Measurements from ENCODE around the gene OBSL1. TPM values are rescaled to one million over a fixed set of nuclear protein-coding genes. Genes with fewer than 3 reads are reported as not detected.

The OBSL1 gene
- total RNA-seq, 2 donors from 2014 or later, result 11.0 to 11.9 TPM

DNA sequence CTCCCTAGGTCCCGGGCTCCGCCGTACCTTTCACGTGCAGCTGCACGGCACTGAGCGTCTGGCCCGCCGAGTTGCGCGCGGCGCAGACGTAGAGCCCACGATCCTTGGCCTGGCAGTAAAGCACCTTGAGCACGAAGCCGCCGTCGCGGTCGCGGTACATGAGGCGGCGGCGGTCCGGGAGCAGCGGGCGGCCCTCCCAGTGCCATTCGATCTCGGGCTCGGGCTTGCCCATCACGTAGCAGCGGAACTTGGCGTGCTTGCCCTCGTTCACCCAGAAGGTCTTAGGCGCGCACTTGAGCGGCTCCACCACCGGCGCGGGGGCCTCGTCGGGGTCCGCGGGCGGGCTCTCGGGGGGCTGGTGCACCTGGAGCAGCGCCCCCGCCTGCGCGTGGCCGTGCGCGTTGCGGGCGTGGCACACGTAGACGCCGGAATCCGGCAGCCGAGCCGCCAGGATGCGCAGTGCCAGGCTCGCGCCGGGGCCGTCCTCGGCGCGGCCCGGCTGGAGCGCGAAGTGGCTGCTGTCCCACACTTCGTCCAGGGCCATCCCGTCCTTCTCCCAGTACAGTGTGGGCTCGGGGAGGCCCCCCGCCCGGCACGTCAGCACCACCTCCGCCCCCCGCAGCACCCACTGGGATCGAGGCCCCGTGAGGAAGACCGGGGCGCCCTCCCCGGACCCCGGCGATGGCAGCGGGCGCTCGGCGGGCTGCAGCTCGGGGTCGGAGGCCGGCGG, 980 bp downstream of the OBSL1 start:
- no peak for DNase-seq
- ATAC-seq, result peak; percentile 50
- intact Hi-C loops (cut with DNase I, micrococcal nuclease), result no loop called here

DNA sequence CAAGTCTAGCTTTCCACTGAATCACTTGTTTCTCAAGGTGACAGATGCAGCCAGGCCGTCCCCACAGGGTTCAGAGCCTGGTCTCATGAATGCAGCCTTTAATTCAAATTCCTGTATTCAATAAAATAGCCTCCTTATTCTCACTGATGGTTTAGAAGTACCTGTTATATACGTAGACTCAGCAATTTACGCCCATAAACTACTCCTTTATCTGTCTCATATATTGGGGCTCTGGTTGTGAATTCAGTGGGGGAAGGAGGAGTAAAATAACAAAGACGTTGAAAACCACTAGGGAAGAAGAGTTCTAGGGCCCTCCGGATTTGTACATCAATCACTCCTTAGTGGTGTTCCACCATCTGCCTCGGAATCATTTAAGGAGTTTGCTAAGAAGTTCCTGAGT, 1.7 kb downstream of the OBSL1 start:
- intact Hi-C loops (cut with DNase I, micrococcal nuclease), result no loop called here
- ATAC-seq, result no peak
- DNase-seq, result no peak

DNA sequence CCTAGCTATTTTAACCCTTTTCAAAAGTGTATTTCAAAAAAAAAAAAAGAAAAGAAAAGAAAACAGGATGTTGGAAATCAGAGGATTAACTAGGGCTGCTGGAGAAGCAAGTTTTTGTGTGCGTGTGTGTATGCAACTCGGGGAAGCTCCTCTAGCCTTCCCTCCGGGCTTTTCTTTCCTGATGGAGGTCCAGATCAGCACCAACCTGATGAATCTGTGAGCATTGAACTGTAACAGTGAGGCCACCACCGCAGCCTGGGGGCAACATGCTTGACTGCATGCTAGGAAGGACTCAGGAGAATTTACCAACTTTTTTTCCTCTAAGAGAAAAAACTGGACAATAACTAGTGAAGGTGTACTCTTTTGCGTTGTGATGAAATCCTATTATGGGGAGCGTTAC, 2.3 kb downstream of the OBSL1 start:
- no peak for DNase-seq
- intact Hi-C loops (cut with DNase I, micrococcal nuclease), result no loop called here
- ATAC-seq, result no peak

DNA sequence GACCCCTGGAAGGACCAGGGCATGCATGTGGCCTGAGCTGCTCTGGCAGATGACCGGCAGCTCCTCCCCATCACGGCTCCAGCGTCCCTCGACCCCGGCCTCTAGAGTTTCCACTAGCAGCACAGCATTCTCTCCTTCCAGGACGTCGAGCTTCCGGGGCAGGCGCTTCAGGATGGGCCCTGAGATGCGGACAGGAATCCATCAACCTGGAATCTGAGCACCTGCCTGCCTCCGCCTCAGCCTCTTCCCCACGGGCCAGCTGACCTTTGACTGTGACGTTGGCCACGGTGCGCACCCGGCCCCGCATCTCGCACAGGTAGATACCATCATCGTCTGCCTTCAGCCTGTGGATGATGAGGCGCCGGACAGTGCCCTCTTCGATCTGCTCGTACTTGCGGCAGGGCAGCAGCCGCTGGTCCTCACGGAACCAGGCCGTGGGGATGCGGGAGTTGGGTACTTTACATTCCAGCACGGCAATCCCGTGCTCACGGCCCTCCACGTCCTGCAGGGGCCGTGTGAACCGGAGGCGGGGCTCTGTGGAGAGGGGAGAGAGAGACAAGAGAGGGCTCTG, 3.5 kb downstream of the OBSL1 start:
- no peak for DNase-seq
- ATAC-seq, result no peak
- intact Hi-C loops (cut with DNase I, micrococcal nuclease), result no loop called here

DNA sequence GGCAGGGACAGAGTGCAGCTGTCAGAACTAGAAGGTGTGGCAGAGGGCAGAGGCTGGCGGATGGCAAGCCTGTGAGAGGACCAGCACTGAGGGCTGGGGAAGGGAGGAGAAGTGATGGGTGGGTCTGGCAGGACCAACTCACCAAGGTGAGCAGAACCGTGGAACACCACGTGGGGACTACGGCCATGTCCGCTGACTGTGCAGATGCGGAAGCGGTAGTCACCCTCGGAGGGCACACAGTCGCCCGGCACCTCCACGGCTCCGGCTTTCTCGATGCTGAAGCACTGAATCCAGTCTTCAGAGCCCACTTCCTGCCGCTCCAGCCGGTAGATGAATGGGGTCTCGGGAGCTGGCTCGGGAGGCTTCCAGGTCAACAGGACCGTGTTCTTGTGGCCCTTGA, 4.2 kb downstream of the OBSL1 start:
- no peak for DNase-seq
- intact Hi-C loops (cut with DNase I, micrococcal nuclease), result no loop called here
- no peak for ATAC-seq

DNA sequence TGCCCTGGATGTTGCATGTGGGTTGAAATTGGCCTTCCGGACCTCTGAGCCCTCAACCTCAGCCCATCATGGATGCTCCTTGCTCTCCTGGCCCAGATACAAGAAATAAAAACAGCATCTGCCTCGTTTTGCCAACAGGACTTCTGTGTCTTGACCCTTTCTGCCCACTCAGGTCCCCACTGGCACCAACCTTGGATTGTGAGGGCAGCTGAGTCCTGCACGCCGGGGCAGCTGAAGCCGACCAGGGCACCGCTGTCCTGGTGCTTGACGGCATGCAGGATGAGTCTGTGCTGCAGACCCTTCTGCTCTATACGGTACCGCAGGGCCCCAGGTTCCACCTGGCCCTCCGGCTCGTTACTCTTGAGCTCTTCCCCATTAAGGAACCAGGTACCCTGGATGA, 4.7 kb downstream of the OBSL1 start:
- ATAC-seq (no peak), DNase-seq (no peak)
- intact Hi-C loops (cut with DNase I, micrococcal nuclease), result no loop called here

DNA sequence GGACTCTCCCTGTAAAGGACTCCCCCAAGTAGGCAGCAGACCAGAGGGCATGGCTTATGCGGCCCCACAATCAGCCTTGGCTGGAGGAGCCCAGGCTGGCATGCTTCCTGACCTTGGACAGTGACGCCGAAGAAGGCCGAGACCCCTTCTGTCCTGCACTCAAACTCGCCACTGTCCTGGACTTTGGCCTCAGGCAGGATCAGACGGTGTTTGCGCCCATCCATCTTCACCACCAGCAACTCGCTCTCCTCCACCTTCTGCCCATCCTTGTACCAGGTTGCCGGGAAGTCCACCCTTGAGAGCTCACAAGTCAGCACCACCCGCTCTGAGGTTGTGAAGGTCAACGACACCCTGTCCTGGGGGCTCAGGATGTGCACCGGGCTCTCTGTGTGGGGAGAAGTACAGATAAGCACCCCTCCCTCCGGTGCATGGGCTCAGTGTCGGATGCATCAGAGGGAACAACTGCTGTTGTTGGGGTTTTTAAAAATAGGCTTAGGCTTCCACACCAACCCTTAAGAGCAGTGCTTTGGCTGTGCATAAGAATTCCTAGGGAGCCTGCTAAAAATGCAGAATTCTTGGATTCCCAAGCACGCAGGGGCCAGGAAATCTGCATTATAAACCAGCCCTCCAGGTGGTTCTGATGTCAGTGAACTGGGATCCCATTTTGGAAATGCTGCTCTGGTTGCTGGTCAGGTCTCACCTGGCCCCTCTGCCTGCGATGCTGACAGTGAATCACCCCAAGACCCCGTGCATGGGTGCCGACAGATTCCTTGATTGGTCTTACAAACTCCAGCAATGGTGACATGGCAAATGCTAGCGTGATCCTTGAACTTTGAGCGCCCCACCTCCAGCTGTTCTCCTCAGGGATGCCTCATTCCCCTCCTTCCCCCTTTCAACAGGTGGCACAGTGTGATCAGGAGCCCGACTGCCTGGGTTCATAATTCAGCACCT, 5.9 kb downstream of the OBSL1 start:
- intact Hi-C loops (cut with DNase I, micrococcal nuclease), result no loop called here
- DNase-seq (no peak), ATAC-seq (no peak)

DNA sequence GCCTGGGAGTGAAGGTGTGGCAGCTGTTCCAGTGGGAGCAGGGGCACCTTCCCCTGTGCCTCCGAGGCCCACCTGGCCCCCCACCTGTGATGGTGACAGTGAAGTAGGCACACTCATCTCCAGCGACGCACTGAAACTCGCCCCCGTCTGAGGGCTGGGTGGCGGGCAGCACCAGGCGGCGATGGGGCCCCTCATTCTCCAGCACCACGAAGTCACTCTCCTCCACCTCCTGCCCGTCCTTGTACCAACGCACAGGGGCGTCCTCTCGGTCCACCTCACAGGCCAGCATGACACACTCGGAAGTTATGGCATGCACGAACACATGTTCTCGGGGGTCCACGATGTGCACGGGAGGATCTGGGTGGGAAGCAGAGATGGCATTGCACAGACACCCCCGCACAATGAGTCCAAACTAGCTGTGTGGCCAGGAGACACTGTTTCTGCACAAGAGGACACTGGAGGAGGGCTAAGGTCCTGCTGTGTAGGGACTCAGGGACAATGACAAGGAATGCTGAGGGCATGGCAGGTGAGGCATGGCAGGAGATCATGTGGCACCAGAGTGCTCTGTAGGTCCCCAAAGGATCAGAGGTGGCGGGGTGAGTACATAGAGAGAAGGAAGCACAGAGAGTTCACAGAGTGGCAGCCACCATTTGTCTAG, 7.9 kb downstream of the OBSL1 start:
- DNase-seq (no peak), ATAC-seq (no peak)
- intact Hi-C loops (cut with DNase I, micrococcal nuclease), result no loop called here

DNA sequence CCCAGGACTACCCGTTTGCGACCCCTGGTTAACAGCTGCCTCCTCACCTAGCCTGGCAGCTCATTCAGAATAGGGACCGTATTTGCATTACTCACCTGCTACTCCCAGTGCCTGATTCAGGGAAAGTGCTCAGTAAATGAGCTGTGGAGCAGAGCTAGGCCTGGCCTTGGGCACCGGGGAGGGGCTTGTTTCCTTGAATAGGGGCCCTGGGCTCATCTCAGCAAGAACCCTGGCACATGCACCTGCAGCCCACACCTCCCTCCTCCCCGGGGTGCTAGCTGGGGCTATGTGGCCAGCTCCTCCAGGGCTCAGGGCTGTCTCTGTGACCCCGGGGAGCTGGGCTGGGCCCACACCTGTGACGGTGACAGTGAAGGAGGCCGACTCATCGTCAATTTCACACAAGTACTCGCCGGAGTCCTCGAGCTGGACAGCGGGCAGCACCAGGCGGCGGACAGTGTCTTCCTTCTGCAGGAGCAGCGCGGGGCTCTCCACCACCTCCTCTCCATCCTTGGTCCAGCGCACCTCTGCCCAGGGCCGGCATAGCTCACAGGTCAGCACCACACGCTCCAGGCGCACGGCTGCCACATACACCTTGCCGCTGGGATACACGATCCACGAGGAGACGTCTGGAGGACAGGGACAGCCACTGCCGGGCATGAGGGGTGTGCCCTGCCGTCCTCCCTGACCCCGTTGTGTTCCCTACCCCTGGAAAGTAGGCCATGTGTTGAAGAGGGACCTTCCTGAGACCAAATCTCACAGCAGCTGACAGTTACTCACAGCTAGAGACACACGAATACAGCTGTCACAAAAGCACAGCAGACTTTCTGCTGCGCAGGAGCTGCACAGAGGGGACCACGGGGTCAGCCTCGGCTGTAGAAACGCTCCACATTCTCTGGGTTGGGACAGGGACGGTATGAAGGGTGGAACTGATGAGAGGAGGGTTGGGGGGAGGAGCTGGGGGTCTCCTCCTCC, 9.0 kb downstream of the OBSL1 start:
- intact Hi-C loops (cut with DNase I, micrococcal nuclease), result no loop called here

DNA sequence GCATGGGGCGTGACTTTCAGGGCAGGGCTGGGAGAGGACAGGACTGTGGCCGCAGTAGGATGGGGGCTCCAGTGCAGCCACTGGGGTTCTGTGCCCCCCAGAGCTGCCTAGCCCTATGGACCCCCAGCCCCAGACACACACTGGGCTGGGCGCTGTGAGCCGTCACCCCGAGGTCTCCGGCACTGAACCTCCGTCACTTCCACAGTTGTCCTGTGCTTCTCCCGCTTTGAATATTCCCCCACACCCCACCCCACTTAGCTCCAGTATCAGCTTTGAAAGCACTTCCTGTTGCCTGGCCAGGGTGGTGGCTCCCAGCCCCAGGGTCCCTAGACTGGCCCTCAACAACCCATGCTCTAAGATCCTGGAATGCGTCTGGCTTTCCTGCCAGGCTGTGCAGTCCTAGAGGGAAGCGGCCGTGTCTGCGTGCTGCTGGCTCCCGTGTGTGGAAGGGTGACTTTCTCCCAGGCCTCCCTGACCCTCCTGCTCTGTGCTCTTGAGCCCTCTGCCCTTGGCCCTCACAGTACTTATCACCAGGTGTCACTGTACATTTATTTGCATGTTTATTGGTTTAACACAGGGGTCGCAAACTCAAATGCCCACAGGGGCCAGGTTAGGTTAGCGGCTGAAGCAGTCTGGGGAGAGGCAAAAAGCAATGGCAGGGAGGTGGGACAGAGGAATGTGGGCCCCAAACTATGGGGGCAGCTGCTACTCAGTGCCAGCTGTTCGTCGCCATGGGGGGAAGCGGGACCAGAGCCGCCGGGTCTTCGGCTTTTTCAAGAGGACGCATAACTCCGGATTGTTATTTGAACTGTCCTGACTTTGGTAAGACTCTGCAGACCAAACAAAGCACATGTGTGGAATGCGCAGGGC, 9.9 kb downstream of the OBSL1 start:
- no peak for ATAC-seq
- intact Hi-C loops (cut with DNase I, micrococcal nuclease), result no loop called here
- DNase-seq, result no peak

More for the DNA sequence above, 9.0 kb downstream of the OBSL1 start:
- DNase-seq (no peak), ATAC-seq (no peak)

DNA sequence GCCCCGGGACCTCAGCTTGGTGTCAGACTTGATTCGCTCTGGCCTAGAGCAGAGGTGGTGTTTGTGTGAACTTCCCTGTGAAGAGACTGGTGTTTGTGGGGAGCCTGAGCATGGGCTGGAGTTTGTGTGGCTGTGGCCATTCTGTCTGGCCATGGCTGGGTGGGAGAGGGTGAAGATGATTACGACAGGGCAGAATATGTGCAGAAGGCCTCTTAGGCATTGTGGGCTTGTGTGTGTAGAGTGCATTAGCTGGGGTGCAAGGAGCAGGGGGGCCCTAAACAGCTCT, 10.5 kb downstream of the OBSL1 start:
- ATAC-seq (no peak), DNase-seq (no peak)
- intact Hi-C loops (cut with DNase I, micrococcal nuclease), result no loop called here

DNA sequence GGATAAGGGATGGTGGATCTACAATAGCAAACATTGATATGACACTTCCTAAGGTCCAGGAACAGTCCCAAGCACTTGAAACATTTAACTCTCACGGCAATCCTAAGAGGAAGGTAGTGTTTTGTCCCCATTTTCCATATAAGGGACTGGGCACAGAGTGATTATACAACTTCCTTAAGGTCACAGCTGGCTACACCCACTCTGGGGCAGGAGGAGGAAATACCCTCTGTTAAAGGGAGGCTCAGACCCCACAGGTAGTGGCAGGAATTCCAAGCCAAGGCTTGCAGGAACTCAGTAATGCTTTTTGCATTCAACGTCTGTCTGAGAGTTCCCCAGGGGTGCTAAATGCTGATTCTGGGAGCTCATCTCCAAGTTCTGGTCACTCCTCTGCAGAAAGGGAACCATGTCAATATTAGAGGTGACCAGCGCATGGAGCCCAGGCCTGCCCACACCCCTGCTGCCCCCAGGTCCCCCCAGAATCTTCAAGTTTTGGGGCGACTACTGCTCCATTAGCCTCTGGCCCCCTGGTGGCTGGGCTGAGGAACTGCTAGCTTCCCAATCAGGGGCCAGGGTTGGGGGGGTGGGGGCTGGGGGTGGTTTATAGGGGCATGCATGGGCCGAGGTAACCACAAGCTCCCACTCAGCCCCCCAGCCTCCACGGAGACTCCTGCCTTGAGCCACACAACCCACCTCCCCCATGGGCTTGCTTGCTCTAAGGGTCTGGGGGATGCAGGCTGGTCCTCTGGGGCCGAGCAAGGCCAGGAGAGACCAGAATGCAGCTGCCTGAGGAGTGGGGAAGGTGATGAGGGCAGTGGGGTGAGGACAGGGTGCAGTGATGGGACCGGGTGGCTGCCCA, 11.1 kb downstream of the OBSL1 start:
- intact Hi-C loops (cut with DNase I, micrococcal nuclease), result no loop called here
- no peak for DNase-seq
- peak; percentile 78 for ATAC-seq

DNA sequence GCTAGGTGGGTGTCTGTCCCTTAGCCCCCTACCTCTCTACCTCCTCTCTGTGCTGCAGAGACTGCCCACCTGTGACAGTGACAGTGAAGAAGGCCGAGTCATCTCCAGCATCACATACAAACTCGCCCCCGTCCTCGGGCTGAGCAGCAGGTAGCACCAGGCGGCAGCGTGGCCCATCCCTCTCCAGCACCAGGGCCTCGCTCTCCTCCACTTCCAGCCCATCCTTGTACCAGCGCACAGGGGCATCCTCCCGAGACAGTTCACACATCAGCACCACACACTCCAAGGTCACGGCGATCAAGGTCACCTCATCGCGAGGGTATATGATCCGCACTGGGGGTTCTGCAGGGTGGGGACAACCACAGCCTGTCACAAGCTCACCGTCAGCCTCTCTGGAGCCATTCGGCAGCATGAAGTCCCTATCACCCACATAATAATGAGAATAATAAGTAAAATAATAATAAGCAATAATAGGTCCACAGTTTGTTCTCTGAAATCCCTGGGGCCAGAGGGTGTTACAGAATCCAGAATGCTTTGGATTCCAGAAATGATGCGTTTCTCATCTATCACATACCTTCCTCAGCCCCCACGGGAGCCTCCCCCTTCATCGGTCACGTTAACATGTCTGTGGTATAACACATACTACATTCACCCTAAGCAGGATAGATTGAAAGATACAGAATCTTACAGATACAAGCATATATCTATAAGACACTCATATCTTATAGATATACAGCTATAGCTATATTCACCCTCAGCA, 12.0 kb downstream of the OBSL1 start:
- intact Hi-C loops (cut with DNase I, micrococcal nuclease), result no loop called here
- no peak for DNase-seq
- no peak for ATAC-seq

DNA sequence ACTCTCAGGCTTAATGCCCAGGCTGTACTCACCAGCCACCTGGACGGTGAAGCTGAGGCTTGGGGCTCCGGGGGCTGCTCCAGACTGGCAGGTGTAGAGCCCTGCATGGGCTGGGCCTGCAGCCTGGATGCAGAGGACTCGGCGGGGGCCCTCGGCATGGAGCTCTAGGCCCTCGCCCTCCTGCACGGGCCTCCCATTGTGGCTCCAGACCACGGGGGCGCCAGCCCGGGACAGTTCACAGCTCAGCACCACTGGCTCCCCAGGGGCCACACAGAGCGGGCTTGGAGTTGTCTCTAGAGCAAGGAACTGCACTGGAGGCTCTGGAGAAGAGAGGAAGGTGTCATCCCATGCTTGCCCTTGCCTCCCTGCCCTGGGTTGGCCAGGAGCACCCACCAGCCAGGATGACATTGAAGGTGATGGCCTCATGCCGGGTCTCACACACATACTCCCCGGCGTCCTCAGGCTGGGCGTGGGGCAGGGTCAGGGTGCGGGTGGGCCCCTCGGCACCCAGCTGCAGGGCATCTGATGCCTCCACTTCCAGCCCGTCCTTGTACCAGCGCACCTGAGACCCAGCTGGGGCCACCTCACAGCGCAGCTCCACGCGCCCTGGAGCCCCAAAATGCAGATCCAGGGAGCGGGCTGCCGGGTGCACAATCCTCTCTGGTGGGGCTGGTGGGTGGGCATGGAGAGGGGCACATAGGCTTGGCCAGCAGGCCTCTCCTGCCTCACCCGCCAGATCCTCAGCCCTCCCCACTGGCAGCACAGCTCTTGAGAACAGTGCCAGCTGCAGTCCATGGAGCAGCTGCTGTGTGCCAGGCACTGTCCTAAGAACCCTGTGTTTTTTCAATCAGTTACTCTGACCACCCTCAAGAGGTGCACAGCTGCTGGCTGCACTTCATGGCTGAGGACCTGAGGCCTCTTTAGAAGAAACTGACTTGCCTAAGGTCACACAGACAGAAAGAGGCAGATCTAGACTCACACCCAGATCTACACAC, 13.3 kb downstream of the OBSL1 start:
- DNase-seq (no peak), ATAC-seq (no peak)
- intact Hi-C loops (cut with DNase I, micrococcal nuclease), result no loop called here

DNA sequence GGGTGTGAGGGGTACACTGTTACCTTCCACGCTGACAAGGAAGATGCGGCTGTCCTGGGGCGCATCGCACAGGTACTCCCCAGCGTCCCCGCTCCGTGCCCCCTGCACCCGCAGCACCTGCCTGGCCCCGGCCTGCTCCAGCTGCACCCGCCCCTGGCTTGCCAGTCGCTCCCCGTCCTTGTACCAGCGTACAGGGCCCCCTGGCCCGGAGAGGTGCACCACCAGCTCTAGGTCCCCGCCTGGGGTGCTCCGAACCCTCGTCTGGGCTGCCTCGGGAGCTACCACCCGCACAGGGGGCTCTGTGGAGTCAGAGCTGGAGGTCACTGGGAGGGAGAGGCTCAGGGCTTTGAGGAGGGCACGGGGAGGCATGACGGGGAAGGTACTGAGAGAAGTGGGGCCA, 14.0 kb downstream of the OBSL1 start:
- no peak for DNase-seq
- intact Hi-C loops (cut with DNase I, micrococcal nuclease), result no loop called here
- ATAC-seq, result no peak
